Right lobe of liver (tissue), 6 donors: ENCODE data around the gene STRIP2. TPM values are rescaled to one million over a fixed set of nuclear protein-coding genes. Genes with fewer than 3 reads are reported as not detected.

Experiments
- ATAC-seq, 4 donors: fragments of 200-7000 bp; cut with Tn5 transposase; one replicate each; pipeline ENCODE4 v1.9.1; 2020; ENCODE audit warnings: mild to moderate bottlenecking in 4 of 4, moderate library complexity in 4 of 4
- DNase-seq, 3 donors: peaks; one replicate each; pipeline ENCODE4 v3.0.0-alpha.2; 2020
- H3K27ac ChIP-seq, 3 donors: fragments of 200-600 bp; one replicate each; pipeline ENCODE4 v1.8.0; 2022
- H3K27me3 ChIP-seq, 2 donors: fragments of 200-600 bp; one replicate each; pipeline ENCODE4 v1.8.0; 2022
- H3K36me3 ChIP-seq, 4 donors: fragments of 200-600 bp; sonication (generic) in 1 of 4; one replicate each; pipeline versions ENCODE4 v1.5.1 to v1.8.0; 2017 to 2022; ENCODE audit warnings: control low read depth in 1 of 4
- H3K4me1 ChIP-seq, 4 donors: fragments of 200-600 bp; sonication (generic) in 1 of 4; one replicate each; pipeline versions ENCODE4 v1.5.1 to v1.8.0; 2017 to 2022; ENCODE audit warnings: control low read depth in 1 of 4
- H3K4me3 ChIP-seq, 3 donors: fragments of 200-600 bp; one replicate each; pipeline ENCODE4 v1.8.0; 2022
- H3K9me3 ChIP-seq, 4 donors: fragments of 200-600 bp; sonication (generic) in 1 of 4; one replicate each; pipeline versions ENCODE4 v1.5.1 to v1.8.0; 2017 to 2022; ENCODE audit warnings: control low read depth in 1 of 4
- CTCF ChIP-seq, 4 donors: fragments of 200-600 bp in 3 of 4; fragments of 450-650 bp in 1 of 4; IDR thresholded peaks; one replicate each; pipeline versions ENCODE4 v1.5.1 to v1.8.0; 2016 to 2022; ENCODE audit warnings: antibody characterized with exemption in 4 of 4, mild to moderate bottlenecking in 2 of 4
- POLR2A ChIP-seq: fragments of 450-650 bp; IDR thresholded peaks from one replicate; pipeline ENCODE4 v1.6.1; 2017; ENCODE audit warnings: antibody characterized with exemption, mild to moderate bottlenecking
- whole genome bisulfite sequencing: methylation state at CpG from one replicate; pipeline ENCODE4 v1.1.6; 2018; ENCODE audit warnings: low coverage, low lambda C conversion rate; ENCODE audit not compliant: insufficient coverage; ENCODE audit errors: missing lambda C conversion rate; 5-methylcytosine and 5-hydroxymethylcytosine counted together
- intact Hi-C, 2 donors: fragments of 100-400 bp; cut with DNase I; formaldehyde crosslinking; loops; one replicate each; pipeline versions ENCODE4 v1.11.2 to v1.14.1; 2022
- total RNA-seq, 6 experiments: library from RNA; depleted of rRNA in 2 of 6; stranded (reverse); fragments of >200 nt in 2 of 6; fragmentation: NEBNext Ultra II Directional in 3 of 6; extraction: Animal tissue kit (Norgen Biotek cat#: 25700) in 3 of 6; gene quantifications; one replicate each; pipeline versions ENCODE4 v1.1.0 to v1.2.4, GENCODE V29; 2016 to 2023
- donor health status: DM: no; HTN: yes; CAD: no.
- donor health status: DM: no; HTN: no; CAD: no.
- donor health status: DM: no; HTN: no; CAD: no.
- donor health status: DM: no; HTN: yes; CAD: no.
- donor health status: DM: no; HTN: yes; CAD: no.

The STRIP2 gene
- total RNA-seq, 6 experiments from 2014 or later, result 0.24 to 0.86 (median 0.42) TPM

- no peak for ATAC-seq
- 72% methylated on average over 2 of the region's 2 CpGs for WGBS
- Histone ChIP-seq H3K9me3 (no peaks in the 10 kb centered on the region), H3K4me1 (no peaks in the 10 kb centered on the region), H3K27ac (no peak overlapping the region), H3K27me3 (no peaks in the 10 kb centered on the region), H3K36me3 (no peaks in the 10 kb centered on the region), H3K4me3 (no peak overlapping the region)
- TF ChIP-seq POLR2A, result no peak
- no peak for TF ChIP-seq CTCF (IDR thresholded peaks at IDR 0.05)
- DNase-seq, result no peak
- intact Hi-C loops, result no loop called here
These were observed 30.8 kb downstream of the STRIP2 start for GRCh38 chr7:129465080-129465479.

- TF ChIP-seq POLR2A (no peak), CTCF (IDR thresholded peaks at IDR 0.05) (no peak)
- intact Hi-C loops, result no loop called here
- Histone ChIP-seq H3K4me3 (no peak overlapping the region), H3K4me1 (no peaks in the 10 kb centered on the region), H3K9me3 (no peaks in the 10 kb centered on the region), H3K27ac (no peak overlapping the region), H3K27me3 (no peaks in the 10 kb centered on the region), H3K36me3 (no peaks in the 10 kb centered on the region)
- 94% methylated on average over 3 of the region's 3 CpGs for WGBS
- ATAC-seq (no peak), DNase-seq (no peak)
These were observed 32.6 kb downstream of the STRIP2 start for GRCh38 chr7:129466796-129467195.

GRCh38 chr7:129468087-129468486, 33.9 kb downstream of the STRIP2 start:
- no peak for DNase-seq
- H3K36me3 ChIP-seq, result no peaks in the 10 kb centered on the region
- no peaks in the 10 kb centered on the region for H3K4me1 ChIP-seq
- WGBS, result 50% methylated on average over 1 of the region's 1 CpG
- no peak for ATAC-seq
- intact Hi-C loops, result no loop called here
- no peaks in the 10 kb centered on the region for H3K27me3 ChIP-seq
- H3K27ac ChIP-seq, result no peak overlapping the region
- H3K4me3 ChIP-seq, result no peak overlapping the region
- TF ChIP-seq CTCF (IDR thresholded peaks at IDR 0.05) (no peak), POLR2A (no peak)
- H3K9me3 ChIP-seq, result no peaks in the 10 kb centered on the region

GRCh38 chr7:129468547-129468946, 34.3 kb downstream of the STRIP2 start:
- WGBS, result 64% methylated on average over 3 of the region's 4 CpGs
- Histone ChIP-seq H3K4me3 (no peak overlapping the region), H3K9me3 (no peaks in the 10 kb centered on the region), H3K27me3 (no peaks in the 10 kb centered on the region), H3K4me1 (no peaks in the 10 kb centered on the region), H3K36me3 (no peaks in the 10 kb centered on the region), H3K27ac (no peak overlapping the region)
- ATAC-seq (peak in 3 of 4 donors; percentile 31 to 45 (median 39)), DNase-seq (no peak)
- intact Hi-C loops, result no loop called here
- TF ChIP-seq CTCF (IDR thresholded peaks at IDR 0.05), result no peak
- no peak for TF ChIP-seq POLR2A

GRCh38 chr7:129469930-129470329, 35.7 kb downstream of the STRIP2 start:
- no peak for TF ChIP-seq CTCF (IDR thresholded peaks at IDR 0.05)
- DNase-seq (no peak), ATAC-seq (no peak)
- intact Hi-C loops, result loop anchor here (5.0 kb wide), 1 partner anchor 103 kb away; no protein-coding TSS in a partner anchor
- H3K4me1 ChIP-seq, result no peaks in the 10 kb centered on the region
- H3K27ac ChIP-seq, result no peak overlapping the region
- no peaks in the 10 kb centered on the region for H3K27me3 ChIP-seq
- no peak overlapping the region for H3K4me3 ChIP-seq
- no peaks in the 10 kb centered on the region for H3K36me3 ChIP-seq
- no peaks in the 10 kb centered on the region for H3K9me3 ChIP-seq
